OCI-LY1 (cell line): ENCODE data around the gene GATM.

Experiments used
- CTCF ChIP-seq: fragments of 200-600 bp; sonication (generic), shearing (Covaris generic); IDR thresholded peaks from 2 replicates; pipeline ENCODE4 v1.5.1; 2017; ENCODE audit warnings: mild to moderate bottlenecking, antibody characterized with exemption, low read length, moderate library complexity, mixed read lengths
- EZH2 ChIP-seq: fragments of 200-600 bp; sonication (generic), shearing (Covaris generic); IDR thresholded peaks from 2 replicates; pipeline ENCODE4 v1.8.0; 2017; ENCODE audit warnings: borderline replicate concordance, mixed run types, mild to moderate bottlenecking, antibody characterized with exemption, low read length, moderate library complexity, mixed read lengths

GRCh38 chr15:45409596-45409995 is 31.3 kb upstream of the GATM start:
- TF ChIP-seq CTCF (no peak), EZH2 (no peak)
